Activated CD4-positive, alpha-beta T cell treated with anti-CD3 and anti-CD28 coated beads, Interleukin-2, amount 10 ng/mL, durations not matched to agents 7 days and 5 days (primary cell): ENCODE results near the gene CRYZL1. TPM values are rescaled to one million over a fixed set of nuclear protein-coding genes. Genes with fewer than 3 reads are reported as not detected.

Experiments used
- CTCF ChIA-PET: fragments of 350-600 bp; sonication (Branson Sonifier 250); formaldehyde crosslinking; loops from one replicate; lab custom pipeline; 2021; ENCODE audit warnings: antibody characterized with exemption; lab: Charles Lee
- POLR2A ChIA-PET: fragments of 350-600 bp; sonication (Branson Sonifier 250); formaldehyde crosslinking; loops from one replicate; lab custom pipeline; 2021; ENCODE audit warnings: antibody characterized with exemption; lab: Charles Lee
- DNase-seq: peaks from one replicate; pipeline ENCODE4 v3.0.0-alpha.2; 2020
- H3K27ac Mint-ChIP-seq: one replicate; pipeline ENCODE4 v1.8.0; 2021; ENCODE audit warnings: mild to moderate bottlenecking, moderate library complexity, mixed read lengths
- H3K27me3 Mint-ChIP-seq: one replicate; pipeline ENCODE4 v1.8.0; 2021; ENCODE audit warnings: mixed read lengths
- H3K36me3 Mint-ChIP-seq: one replicate; pipeline ENCODE4 v1.8.0; 2021; ENCODE audit warnings: low read depth, mixed read lengths
- H3K4me1 Mint-ChIP-seq: one replicate; pipeline ENCODE4 v1.8.0; 2021; ENCODE audit warnings: mixed read lengths
- H3K4me3 Mint-ChIP-seq: one replicate; pipeline ENCODE4 v1.8.0; 2021; ENCODE audit warnings: mild to moderate bottlenecking, moderate library complexity, mixed read lengths
- H3K9me3 Mint-ChIP-seq: one replicate; pipeline ENCODE4 v1.8.0; 2021; ENCODE audit warnings: mixed read lengths
- total RNA-seq, 2 experiments: library from RNA; stranded (reverse); gene quantifications; one replicate each; pipeline ENCODE4 v1.2.3, GENCODE V29; 2021

Gene CRYZL1
- total RNA-seq, 2 experiments from 2014 or later, result 34.5 to 38.4 TPM

- H3K4me1 Mint-ChIP-seq, result peaks cover 38% of the 10 kb centered on the region
- CTCF ChIA-PET, result interaction anchor here (0.9 to 1.8 kb wide), 5 partner anchors 11 to 33 kb away, joined by 3 to 4 read pairs (median 3); no protein-coding TSS in a partner anchor
Measured at GRCh38 chr21:33550772-33551660, 90.5 kb downstream of the CRYZL1 start.

GRCh38 chr21:33549848-33550771 is 91.4 kb downstream of the CRYZL1 start:
- POLR2A ChIA-PET, result no interaction called here

More at GRCh38 chr21:33550772-33551660, 90.5 kb downstream of the CRYZL1 start:
- POLR2A ChIA-PET, result no interaction called here
- Mint-ChIP-seq H3K4me3 (no peak overlapping the region), H3K27me3 (no peaks in the 10 kb centered on the region), H3K36me3 (peaks cover 72% of the 10 kb centered on the region), H3K27ac (no peak overlapping the region), H3K9me3 (peaks cover under 1% of the 10 kb centered on the region)
- DNase-seq, result no peak

GRCh38 chr21:33546086-33546485 is 95.5 kb downstream of the CRYZL1 start:
- DNase-seq, result no peak
- Mint-ChIP-seq H3K36me3 (peaks cover 40% of the 10 kb centered on the region), H3K27me3 (no peaks in the 10 kb centered on the region), H3K4me3 (no peak overlapping the region), H3K27ac (no peak overlapping the region), H3K9me3 (no peaks in the 10 kb centered on the region), H3K4me1 (peaks cover 24% of the 10 kb centered on the region)
- POLR2A ChIA-PET, result no interaction called here
- CTCF ChIA-PET, result no interaction called here

More at GRCh38 chr21:33549848-33550771, 91.4 kb downstream of the CRYZL1 start:
- H3K9me3 Mint-ChIP-seq, result no peaks in the 10 kb centered on the region
- no peak for DNase-seq
- no peaks in the 10 kb centered on the region for H3K27me3 Mint-ChIP-seq
- H3K4me1 Mint-ChIP-seq, result peaks cover 38% of the 10 kb centered on the region
- peaks cover 63% of the 10 kb centered on the region for H3K36me3 Mint-ChIP-seq
- CTCF ChIA-PET, result interaction anchor here (1.1 to 1.3 kb wide), 2 partner anchors 12 to 34 kb away, joined by 3 read pairs; no protein-coding TSS in a partner anchor
- H3K27ac Mint-ChIP-seq, result no peak overlapping the region
- no peak overlapping the region for H3K4me3 Mint-ChIP-seq

GRCh38 chr21:33544451-33545195 is 96.9 kb downstream of the CRYZL1 start:
- ChIA-PET CTCF (interaction anchor here (0.6 to 1.6 kb wide), 7 partner anchors 9 to 97 kb away, joined by 3 to 4 read pairs (median 3); no protein-coding TSS in a partner anchor), POLR2A (interaction anchor here (0.7 to 1.2 kb wide), 2 partner anchors 22 to 65 kb away, joined by 3 read pairs; partner anchors contain the start of gene TMEM50B)
- no peak for DNase-seq
- Mint-ChIP-seq H3K9me3 (no peaks in the 10 kb centered on the region), H3K4me1 (peaks cover 37% of the 10 kb centered on the region), H3K27ac (peak overlapping the region; percentile 98), H3K27me3 (no peaks in the 10 kb centered on the region), H3K36me3 (peaks cover 37% of the 10 kb centered on the region), H3K4me3 (peak overlapping the region; percentile 90)

- no peaks in the 10 kb centered on the region for H3K27me3 Mint-ChIP-seq
- ChIA-PET POLR2A (interaction anchor here (1.2 kb wide), 1 partner anchor 64 kb away, joined by 3 read pairs; the partner anchor contains the start of gene TMEM50B), CTCF (interaction anchor here (0.6 to 1.6 kb wide), 7 partner anchors 10 to 96 kb away, joined by 3 to 4 read pairs (median 3); no protein-coding TSS in a partner anchor)
- peak overlapping the region; percentile 98 for H3K27ac Mint-ChIP-seq
- H3K4me3 Mint-ChIP-seq, result peak overlapping the region; percentile 90
- peaks cover 39% of the 10 kb centered on the region for H3K4me1 Mint-ChIP-seq
- DNase-seq, result peak; percentile 71
- H3K9me3 Mint-ChIP-seq, result no peaks in the 10 kb centered on the region
- H3K36me3 Mint-ChIP-seq, result peaks cover 35% of the 10 kb centered on the region
Measured at GRCh38 chr21:33543505-33544129, 97.9 kb downstream of the CRYZL1 start.

GRCh38 chr21:33542640-33543504 is 98.7 kb downstream of the CRYZL1 start, which contains the start of gene SON:
Gene SON, plus strand, starts transcription at chr21:33543038. Its CDS starts 55 bp downstream, at chr21:33543093.
- Mint-ChIP-seq H3K27ac (peak within 1 kb of the TSS; percentile 98), H3K4me3 (peak within 1 kb of the TSS; percentile 90), H3K9me3 (no peaks in the 10 kb centered on the region), H3K27me3 (no peaks in the 10 kb centered on the region), H3K36me3 (peaks cover 36% of the 10 kb centered on the region), H3K4me1 (peaks cover 36% of the 10 kb centered on the region)
- ChIA-PET CTCF (interaction anchor here (0.6 to 1.6 kb wide), 5 partner anchors 10 to 203 kb away, joined by 3 to 6 read pairs (median 4); no protein-coding TSS in a partner anchor), POLR2A (interaction anchor here (1.2 kb wide), 1 partner anchor 63 kb away, joined by 3 read pairs; the partner anchor contains the start of gene TMEM50B)
- DNase-seq, result peak; percentile 99

- Mint-ChIP-seq H3K36me3 (peaks cover 41% of the 10 kb centered on the region), H3K27me3 (no peaks in the 10 kb centered on the region), H3K9me3 (no peaks in the 10 kb centered on the region), H3K4me3 (peak within 1 kb of the TSS; percentile 90), H3K27ac (peak within 1 kb of the TSS; percentile 98), H3K4me1 (peaks cover 42% of the 10 kb centered on the region)
- ChIA-PET CTCF (interaction anchor here (0.6 to 1.5 kb wide), 3 partner anchors 9 to 202 kb away, joined by 4 to 6 read pairs (median 5); no protein-coding TSS in a partner anchor), POLR2A (no interaction called here)
- DNase-seq, result peak; percentile 86
Measured at GRCh38 chr21:33541756-33542639, 99.5 kb downstream of the CRYZL1 start, which contains the start of gene GART. Gene GART, minus strand, starts transcription at chr21:33542117. Its CDS starts 2,802 bp downstream, at chr21:33539315.

GRCh38 chr21:33541105-33541711 is 100.3 kb downstream of the CRYZL1 start:
- no peak for DNase-seq
- Mint-ChIP-seq H3K4me1 (peaks cover 40% of the 10 kb centered on the region), H3K9me3 (no peaks in the 10 kb centered on the region), H3K4me3 (peak overlapping the region; percentile 90), H3K27me3 (no peaks in the 10 kb centered on the region), H3K36me3 (peaks cover 42% of the 10 kb centered on the region), H3K27ac (peak overlapping the region; percentile 98)
- POLR2A ChIA-PET, result no interaction called here
- CTCF ChIA-PET, result interaction anchor here (0.6 to 1.5 kb wide), 6 partner anchors 8 to 311 kb away, joined by 4 to 5 read pairs (median 4); no protein-coding TSS in a partner anchor

- Mint-ChIP-seq H3K27me3 (no peaks in the 10 kb centered on the region), H3K4me3 (peak overlapping the region; percentile 90), H3K4me1 (peaks cover 35% of the 10 kb centered on the region), H3K9me3 (no peaks in the 10 kb centered on the region), H3K36me3 (peaks cover 40% of the 10 kb centered on the region), H3K27ac (peak overlapping the region; percentile 88)
- ChIA-PET CTCF (interaction anchor here (0.6 to 1.4 kb wide), 6 partner anchors 15 to 311 kb away, joined by 3 to 5 read pairs (median 4); no protein-coding TSS in a partner anchor), POLR2A (no interaction called here)
- no peak for DNase-seq
Measured at GRCh38 chr21:33540711-33541104, 100.8 kb downstream of the CRYZL1 start.
